ENCODE results near the gene RHOJ.
"Not testable (repeated sequence)": the region's sequence is repeated elsewhere in the genome, so short reads cannot be mapped to it uniquely, and the experiment has no call there.

The RHOJ gene

DNA sequence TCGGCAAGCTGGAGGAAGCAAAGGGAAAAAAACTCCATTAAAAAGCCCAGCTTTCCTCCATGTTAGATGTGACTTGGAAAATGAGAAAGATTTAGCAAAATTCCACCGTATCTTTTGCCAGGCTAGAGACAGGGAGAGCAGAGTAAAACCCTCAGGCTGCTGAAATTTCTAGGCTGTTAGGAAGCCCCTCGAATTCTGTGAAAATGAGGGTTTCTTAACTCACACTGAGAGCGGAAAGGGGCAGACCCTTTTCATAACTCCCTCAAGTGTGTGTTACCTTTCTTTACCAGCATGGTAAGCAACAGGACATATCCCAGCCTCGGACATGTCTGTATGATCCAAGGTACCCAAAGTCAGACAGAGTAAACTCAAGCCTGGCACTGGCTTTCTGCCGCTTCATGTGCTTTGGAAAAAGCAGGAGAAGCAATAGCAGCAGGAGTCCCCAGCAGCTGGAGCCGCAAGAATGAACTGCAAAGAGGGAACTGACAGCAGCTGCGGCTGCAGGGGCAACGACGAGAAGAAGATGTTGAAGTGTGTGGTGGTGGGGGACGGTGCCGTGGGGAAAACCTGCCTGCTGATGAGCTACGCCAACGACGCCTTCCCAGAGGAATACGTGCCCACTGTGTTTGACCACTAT is at the start of gene RHOJ:
Gene RHOJ, plus strand, starts transcription at position 37 of the 637 bp plus-strand sequence. Its CDS starts 427 bp downstream, at position 464.
- Histone ChIP-seq H3K4me3 (ENCODE audit: low read depth in 1 of 5, low read length in 5 of 5) (peak within 1 kb of the TSS; percentile 51 to 86 (median 81)), H3K9me3 (ENCODE audit: control insufficient read depth in 5 of 5, low read length in 5 of 5) (no peaks in the 10 kb centered on the region), H3K36me3 (ENCODE audit: control insufficient read depth in 5 of 5, insufficient read depth in 5 of 5, low read length in 5 of 5) (no peaks in the 10 kb centered on the region), H3K27ac (ENCODE audit: low read depth, low read length) (peak within 1 kb of the TSS; percentile 87), H3K27me3 (ENCODE audit: control insufficient read depth in 5 of 5, insufficient read depth in 4 of 5, low read length in 5 of 5) (peaks cover 0 to 4% (median 0%) of the 10 kb centered on the region in 5 donors), H3K4me1 (ENCODE audit: control insufficient read depth in 5 of 5, insufficient read depth in 5 of 5, low read length in 5 of 5) (peaks cover 2 to 18% (median 14%) of the 10 kb centered on the region in 5 donors), H3K9ac (ENCODE audit: low read length in 5 of 5) (peak within 1 kb of the TSS in 4 of 5 donors; percentile 71 to 87 (median 81))

DNA sequence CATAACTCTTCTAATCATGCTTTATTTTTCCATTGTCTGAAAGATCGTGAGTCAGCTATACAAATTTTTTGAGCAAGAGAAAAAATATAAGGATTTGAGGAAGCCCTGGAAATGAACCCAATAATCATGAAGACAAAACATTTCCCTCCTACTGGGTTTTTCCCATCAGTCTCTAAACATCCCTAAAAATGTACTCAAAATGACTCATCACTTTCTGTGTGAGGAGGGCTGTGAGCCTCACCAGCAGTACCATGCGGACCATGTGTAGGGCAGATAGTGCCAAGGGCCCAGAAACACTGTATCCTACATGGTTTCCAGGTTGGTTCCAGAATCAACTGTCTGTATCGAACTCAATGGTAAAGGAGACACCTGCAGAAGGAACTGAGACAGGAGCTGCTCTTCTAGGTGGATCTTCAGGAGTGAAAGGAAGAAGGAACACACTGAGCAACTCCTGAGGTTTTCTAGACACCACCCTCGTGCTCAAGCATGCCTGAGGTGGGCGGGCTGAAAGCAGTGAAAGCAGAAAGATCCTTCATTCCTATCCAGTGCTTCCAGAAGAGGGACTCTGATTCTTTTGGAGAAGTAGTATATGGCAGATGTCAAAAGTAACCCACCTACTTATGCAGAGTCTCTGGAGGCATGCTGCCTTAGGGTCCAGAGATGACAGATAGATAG is 48.6 kb upstream of the RHOJ start:
- no peaks in the 10 kb centered on the region for H3K36me3 ChIP-seq (ENCODE audit: control insufficient read depth in 5 of 5, insufficient read depth in 5 of 5, low read length in 5 of 5)
- H3K4me3 ChIP-seq (ENCODE audit: low read depth in 1 of 5, low read length in 5 of 5): no peak overlapping the region
- no peak overlapping the region for H3K9ac ChIP-seq (ENCODE audit: low read length in 5 of 5)
- H3K4me1 ChIP-seq (ENCODE audit: control insufficient read depth in 5 of 5, insufficient read depth in 5 of 5, low read length in 5 of 5): no peaks in the 10 kb centered on the region
- no peak overlapping the region for H3K27ac ChIP-seq (ENCODE audit: low read depth, low read length)
- H3K27me3 ChIP-seq (ENCODE audit: control insufficient read depth in 5 of 5, insufficient read depth in 4 of 5, low read length in 5 of 5): peaks cover 0 to 2% (median 0%) of the 10 kb centered on the region in 5 donors
- no peaks in the 10 kb centered on the region for H3K9me3 ChIP-seq (ENCODE audit: control insufficient read depth in 5 of 5, low read length in 5 of 5)

DNA sequence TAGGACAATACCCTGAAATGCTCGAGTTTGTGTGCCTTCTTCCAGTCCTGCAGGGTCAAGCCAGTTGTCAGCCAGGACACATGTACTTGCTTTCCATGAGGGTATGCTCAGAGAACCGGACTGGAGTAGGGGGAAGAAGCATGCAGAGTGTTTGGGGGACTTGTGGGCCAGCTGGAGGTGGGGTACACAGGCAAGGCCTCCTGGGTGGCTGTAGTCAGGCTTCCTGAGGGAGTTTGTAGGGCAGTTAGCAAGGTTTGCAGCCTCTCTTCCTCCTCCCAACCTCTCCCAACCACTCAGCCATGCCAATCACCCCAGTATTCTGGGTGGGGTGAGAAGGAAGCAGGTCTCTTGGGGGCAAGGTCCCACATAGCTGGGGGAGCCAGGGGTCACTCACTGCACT is 47.0 kb upstream of the RHOJ start:
- H3K4me3 ChIP-seq (ENCODE audit: low read depth in 1 of 5, low read length in 5 of 5): no peak overlapping the region
- no peaks in the 10 kb centered on the region for H3K36me3 ChIP-seq (ENCODE audit: control insufficient read depth in 5 of 5, insufficient read depth in 5 of 5, low read length in 5 of 5)
- no peaks in the 10 kb centered on the region for H3K4me1 ChIP-seq (ENCODE audit: control insufficient read depth in 5 of 5, insufficient read depth in 5 of 5, low read length in 5 of 5)
- peaks cover 0 to 2% (median 0%) of the 10 kb centered on the region in 5 donors for H3K27me3 ChIP-seq (ENCODE audit: control insufficient read depth in 5 of 5, insufficient read depth in 4 of 5, low read length in 5 of 5)
- no peak overlapping the region for H3K9ac ChIP-seq (ENCODE audit: low read length in 5 of 5)
- no peaks in the 10 kb centered on the region for H3K9me3 ChIP-seq (ENCODE audit: control insufficient read depth in 5 of 5, low read length in 5 of 5)
- no peak overlapping the region for H3K27ac ChIP-seq (ENCODE audit: low read depth, low read length)

DNA sequence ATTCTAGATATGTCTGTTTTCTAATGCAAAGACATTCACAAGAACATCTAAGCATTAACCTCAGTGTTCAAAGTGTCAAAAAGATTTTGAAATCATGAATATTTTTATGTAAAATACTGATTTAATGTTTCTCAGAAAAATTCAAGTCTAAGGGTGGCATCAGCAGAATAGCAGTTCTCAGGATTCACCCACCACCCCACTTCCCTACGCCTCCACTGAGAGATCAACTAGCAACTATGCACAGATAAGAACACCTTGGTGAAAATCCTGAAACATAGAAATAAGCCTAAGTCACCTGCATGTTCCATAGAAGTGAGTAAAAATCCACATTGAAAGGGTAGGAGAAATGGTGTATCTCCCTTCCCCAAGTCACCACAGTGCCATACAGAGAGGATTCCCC is 40.9 kb upstream of the RHOJ start:
- Histone ChIP-seq H3K9me3 (ENCODE audit: control insufficient read depth in 5 of 5, low read length in 5 of 5) (peaks cover 0 to 6% (median 4%) of the 10 kb centered on the region in 5 donors), H3K9ac (ENCODE audit: low read length in 5 of 5) (no peak overlapping the region), H3K27me3 (ENCODE audit: control insufficient read depth in 5 of 5, insufficient read depth in 4 of 5, low read length in 5 of 5) (no peaks in the 10 kb centered on the region), H3K4me3 (ENCODE audit: low read depth in 1 of 5, low read length in 5 of 5) (no peak overlapping the region), H3K36me3 (ENCODE audit: control insufficient read depth in 5 of 5, insufficient read depth in 5 of 5, low read length in 5 of 5) (no peaks in the 10 kb centered on the region), H3K27ac (ENCODE audit: low read depth, low read length) (no peak overlapping the region), H3K4me1 (ENCODE audit: control insufficient read depth in 5 of 5, insufficient read depth in 5 of 5, low read length in 5 of 5) (no peaks in the 10 kb centered on the region)

DNA sequence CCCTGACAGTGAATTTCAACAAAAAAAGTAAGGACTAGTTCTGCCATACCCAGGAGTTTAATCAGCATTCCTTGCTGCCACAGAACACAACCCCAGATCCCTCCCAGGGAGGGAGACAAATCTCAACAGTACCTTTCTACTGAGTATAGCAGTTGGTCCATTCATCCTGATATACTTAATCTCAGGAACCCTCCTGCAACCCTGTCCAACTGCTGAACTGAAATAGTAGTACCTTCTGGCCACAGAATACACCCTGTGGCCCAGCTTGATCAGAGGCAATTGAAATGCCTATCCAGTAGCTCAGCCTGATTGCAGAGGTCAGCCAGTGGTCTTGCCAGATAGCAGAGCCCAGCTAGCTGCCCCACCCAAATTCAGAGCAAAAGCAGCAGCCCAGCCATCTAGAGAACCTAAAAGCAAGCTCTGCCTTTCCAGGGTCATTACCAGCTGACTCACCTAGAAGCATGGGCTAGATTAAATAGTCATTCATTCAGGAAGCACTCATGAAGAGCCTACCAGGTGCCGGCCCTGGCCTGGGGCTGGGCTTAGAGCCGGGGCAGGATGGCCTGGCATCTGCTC is 40.0 kb upstream of the RHOJ start:
- Histone ChIP-seq H3K4me1 (ENCODE audit: control insufficient read depth in 5 of 5, insufficient read depth in 5 of 5, low read length in 5 of 5) (no peaks in the 10 kb centered on the region), H3K9me3 (ENCODE audit: control insufficient read depth in 5 of 5, low read length in 5 of 5) (peaks cover 0 to 8% (median 4%) of the 10 kb centered on the region in 5 donors), H3K36me3 (ENCODE audit: control insufficient read depth in 5 of 5, insufficient read depth in 5 of 5, low read length in 5 of 5) (no peaks in the 10 kb centered on the region), H3K9ac (ENCODE audit: low read length in 5 of 5) (no peak overlapping the region), H3K27ac (ENCODE audit: low read depth, low read length) (no peak overlapping the region), H3K27me3 (ENCODE audit: control insufficient read depth in 5 of 5, insufficient read depth in 4 of 5, low read length in 5 of 5) (no peaks in the 10 kb centered on the region), H3K4me3 (ENCODE audit: low read depth in 1 of 5, low read length in 5 of 5) (no peak overlapping the region)

DNA sequence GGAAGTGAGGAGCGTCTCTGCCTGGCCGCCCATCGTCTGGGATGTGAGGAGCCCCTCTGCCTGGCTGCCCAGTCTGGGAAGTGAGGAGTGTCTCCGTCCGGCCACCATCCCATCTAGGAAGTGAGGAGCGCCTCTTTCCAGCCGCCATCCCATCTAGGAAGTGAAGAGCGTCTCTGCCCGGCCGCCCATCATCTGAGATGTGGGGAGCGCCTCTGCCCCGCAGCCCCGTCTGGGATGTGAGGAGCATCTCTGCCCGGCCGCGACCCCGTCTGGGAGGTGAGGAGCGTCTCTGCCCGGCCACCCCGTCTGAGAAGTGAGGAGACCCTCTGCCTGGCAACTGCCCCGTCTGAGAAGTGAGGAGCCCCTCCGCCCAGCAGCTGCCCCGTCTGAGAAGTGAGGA is 39.0 kb upstream of the RHOJ start:
- not testable (repeated sequence) for H3K4me1 ChIP-seq (ENCODE audit: control insufficient read depth in 5 of 5, insufficient read depth in 5 of 5, low read length in 5 of 5); H3K27ac ChIP-seq (ENCODE audit: low read depth, low read length); H3K9ac ChIP-seq (ENCODE audit: low read length in 5 of 5); H3K27me3 ChIP-seq (ENCODE audit: control insufficient read depth in 5 of 5, insufficient read depth in 4 of 5, low read length in 5 of 5); H3K4me3 ChIP-seq (ENCODE audit: low read depth in 1 of 5, low read length in 5 of 5); H3K36me3 ChIP-seq (ENCODE audit: control insufficient read depth in 5 of 5, insufficient read depth in 5 of 5, low read length in 5 of 5); H3K9me3 ChIP-seq (ENCODE audit: control insufficient read depth in 5 of 5, low read length in 5 of 5)

DNA sequence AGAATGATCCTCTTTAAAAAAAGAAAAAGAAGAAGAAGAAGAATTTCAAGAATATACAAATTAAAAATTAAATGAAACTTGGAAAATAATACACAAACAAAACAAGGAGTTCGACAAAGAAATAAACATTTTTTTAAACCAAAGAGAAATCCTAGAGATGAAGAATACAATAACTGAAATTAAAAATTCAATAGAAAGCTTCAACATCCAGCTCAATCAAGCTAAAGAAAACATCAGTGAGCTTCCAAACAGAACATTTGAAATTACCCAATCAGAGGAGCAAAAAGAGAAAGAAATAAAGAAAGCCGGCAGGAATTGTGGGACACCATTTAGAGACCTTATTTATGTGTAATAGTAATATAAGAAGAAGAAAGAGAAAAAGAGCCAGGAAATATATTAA is 37.2 kb upstream of the RHOJ start:
- peaks cover 0 to 8% (median 4%) of the 10 kb centered on the region in 5 donors for H3K9me3 ChIP-seq (ENCODE audit: control insufficient read depth in 5 of 5, low read length in 5 of 5)
- no peaks in the 10 kb centered on the region for H3K4me1 ChIP-seq (ENCODE audit: control insufficient read depth in 5 of 5, insufficient read depth in 5 of 5, low read length in 5 of 5)
- no peak overlapping the region for H3K9ac ChIP-seq (ENCODE audit: low read length in 5 of 5)
- no peaks in the 10 kb centered on the region for H3K27me3 ChIP-seq (ENCODE audit: control insufficient read depth in 5 of 5, insufficient read depth in 4 of 5, low read length in 5 of 5)
- H3K36me3 ChIP-seq (ENCODE audit: control insufficient read depth in 5 of 5, insufficient read depth in 5 of 5, low read length in 5 of 5): no peaks in the 10 kb centered on the region
- H3K27ac ChIP-seq (ENCODE audit: low read depth, low read length): no peak overlapping the region
- H3K4me3 ChIP-seq (ENCODE audit: low read depth in 1 of 5, low read length in 5 of 5): no peak overlapping the region

DNA sequence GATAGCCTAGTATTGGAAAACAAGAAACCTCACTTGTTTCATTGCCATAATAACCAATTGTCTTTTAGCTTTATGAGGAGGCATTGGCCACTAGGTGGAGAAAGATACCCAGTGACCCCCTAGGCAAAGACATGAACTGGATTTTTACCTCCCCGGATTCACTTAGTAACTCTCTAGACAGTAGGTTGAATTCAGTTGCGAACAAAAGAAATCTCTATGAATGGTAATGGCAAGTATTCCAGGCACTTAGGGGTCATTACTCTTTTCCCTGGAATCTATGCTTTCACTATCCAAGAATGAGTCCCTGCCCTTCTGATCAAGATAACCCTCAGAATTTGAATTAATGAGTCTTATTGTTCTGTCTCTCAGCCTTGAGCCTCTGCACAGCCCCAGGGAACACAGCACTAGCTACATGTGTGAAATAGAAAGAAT is 29.5 kb upstream of the RHOJ start:
- Histone ChIP-seq H3K4me1 (ENCODE audit: control insufficient read depth in 5 of 5, insufficient read depth in 5 of 5, low read length in 5 of 5) (peaks cover 0 to 10% (median 5%) of the 10 kb centered on the region in 5 donors), H3K4me3 (ENCODE audit: low read depth in 1 of 5, low read length in 5 of 5) (no peak overlapping the region), H3K9me3 (ENCODE audit: control insufficient read depth in 5 of 5, low read length in 5 of 5) (no peaks in the 10 kb centered on the region), H3K27ac (ENCODE audit: low read depth, low read length) (no peak overlapping the region), H3K27me3 (ENCODE audit: control insufficient read depth in 5 of 5, insufficient read depth in 4 of 5, low read length in 5 of 5) (no peaks in the 10 kb centered on the region), H3K36me3 (ENCODE audit: control insufficient read depth in 5 of 5, insufficient read depth in 5 of 5, low read length in 5 of 5) (no peaks in the 10 kb centered on the region), H3K9ac (ENCODE audit: low read length in 5 of 5) (no peak overlapping the region)

DNA sequence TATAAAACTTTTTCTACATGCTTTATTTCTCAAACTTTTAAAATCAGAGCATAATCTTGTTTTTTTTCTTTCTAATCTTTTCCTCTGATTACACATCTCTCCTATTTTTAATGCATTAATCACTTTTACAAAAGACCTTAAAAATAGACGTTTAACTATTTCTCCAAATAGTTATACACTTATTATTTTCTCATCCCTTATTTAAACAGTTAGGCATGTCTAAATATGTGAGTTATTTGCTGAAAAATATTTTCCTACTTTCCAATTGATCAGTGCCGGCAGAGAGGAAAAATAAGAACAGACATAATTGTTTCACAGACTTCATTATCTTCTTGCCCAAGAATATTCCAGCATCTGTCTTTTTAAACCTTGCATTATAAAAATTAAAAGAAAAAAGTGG is 28.7 kb upstream of the RHOJ start:
- no peak overlapping the region for H3K27ac ChIP-seq (ENCODE audit: low read depth, low read length)
- no peak overlapping the region for H3K9ac ChIP-seq (ENCODE audit: low read length in 5 of 5)
- peaks cover 0 to 14% (median 5%) of the 10 kb centered on the region in 5 donors for H3K4me1 ChIP-seq (ENCODE audit: control insufficient read depth in 5 of 5, insufficient read depth in 5 of 5, low read length in 5 of 5)
- no peaks in the 10 kb centered on the region for H3K9me3 ChIP-seq (ENCODE audit: control insufficient read depth in 5 of 5, low read length in 5 of 5)
- H3K36me3 ChIP-seq (ENCODE audit: control insufficient read depth in 5 of 5, insufficient read depth in 5 of 5, low read length in 5 of 5): no peaks in the 10 kb centered on the region
- no peaks in the 10 kb centered on the region for H3K27me3 ChIP-seq (ENCODE audit: control insufficient read depth in 5 of 5, insufficient read depth in 4 of 5, low read length in 5 of 5)
- H3K4me3 ChIP-seq (ENCODE audit: low read depth in 1 of 5, low read length in 5 of 5): no peak overlapping the region

DNA sequence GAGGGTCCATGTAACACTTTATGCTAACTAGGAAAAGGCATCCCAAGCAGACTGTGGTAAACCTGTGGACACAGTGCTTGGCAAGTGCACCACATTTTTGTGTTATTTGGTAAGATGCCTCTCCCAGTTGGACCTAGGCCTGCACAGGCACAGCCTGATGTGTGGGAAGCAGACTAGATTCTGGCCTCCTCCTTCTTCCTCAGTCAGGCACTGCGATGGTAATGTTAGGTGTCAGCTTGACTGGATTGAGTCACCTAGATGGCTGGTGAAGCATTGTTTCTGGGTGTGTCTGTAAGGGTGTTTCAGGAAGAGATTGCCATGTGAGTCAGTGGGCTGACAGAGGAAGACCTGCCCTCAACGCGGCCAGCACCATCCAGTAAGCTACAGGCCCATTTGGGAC is 25.3 kb upstream of the RHOJ start:
- no peak overlapping the region for H3K4me3 ChIP-seq (ENCODE audit: low read depth in 1 of 5, low read length in 5 of 5)
- H3K36me3 ChIP-seq (ENCODE audit: control insufficient read depth in 5 of 5, insufficient read depth in 5 of 5, low read length in 5 of 5): no peaks in the 10 kb centered on the region
- no peaks in the 10 kb centered on the region for H3K27me3 ChIP-seq (ENCODE audit: control insufficient read depth in 5 of 5, insufficient read depth in 4 of 5, low read length in 5 of 5)
- no peak overlapping the region for H3K27ac ChIP-seq (ENCODE audit: low read depth, low read length)
- no peaks in the 10 kb centered on the region for H3K9me3 ChIP-seq (ENCODE audit: control insufficient read depth in 5 of 5, low read length in 5 of 5)
- peaks cover 0 to 14% (median 5%) of the 10 kb centered on the region in 5 donors for H3K4me1 ChIP-seq (ENCODE audit: control insufficient read depth in 5 of 5, insufficient read depth in 5 of 5, low read length in 5 of 5)
- H3K9ac ChIP-seq (ENCODE audit: low read length in 5 of 5): no peak overlapping the region
